Glomerular endothelial cell (primary cell): Measurements from ENCODE around the gene TMEM81. TPM values are rescaled to one million over a fixed set of nuclear protein-coding genes. Genes with fewer than 3 reads are reported as not detected.
A peak's percentile ranks its signal among the peaks of the same experiment; 100 is the strongest.

Experiments
- DNase-seq: peaks from one replicate; pipeline ENCODE4 v3.0.0-alpha.2; 2011; ENCODE audit warnings: low read depth, low spot score; ENCODE audit errors: extremely low read depth
- total RNA-seq: library from RNA; depleted of rRNA; stranded (reverse); fragments of >200 nt; gene quantifications from 2 replicates; pipeline ENCODE4 v1.2.3, GENCODE V29; 2015

Gene TMEM81
- total RNA-seq, 1 donor from 2014 or later = 2.3 TPM

DNA sequence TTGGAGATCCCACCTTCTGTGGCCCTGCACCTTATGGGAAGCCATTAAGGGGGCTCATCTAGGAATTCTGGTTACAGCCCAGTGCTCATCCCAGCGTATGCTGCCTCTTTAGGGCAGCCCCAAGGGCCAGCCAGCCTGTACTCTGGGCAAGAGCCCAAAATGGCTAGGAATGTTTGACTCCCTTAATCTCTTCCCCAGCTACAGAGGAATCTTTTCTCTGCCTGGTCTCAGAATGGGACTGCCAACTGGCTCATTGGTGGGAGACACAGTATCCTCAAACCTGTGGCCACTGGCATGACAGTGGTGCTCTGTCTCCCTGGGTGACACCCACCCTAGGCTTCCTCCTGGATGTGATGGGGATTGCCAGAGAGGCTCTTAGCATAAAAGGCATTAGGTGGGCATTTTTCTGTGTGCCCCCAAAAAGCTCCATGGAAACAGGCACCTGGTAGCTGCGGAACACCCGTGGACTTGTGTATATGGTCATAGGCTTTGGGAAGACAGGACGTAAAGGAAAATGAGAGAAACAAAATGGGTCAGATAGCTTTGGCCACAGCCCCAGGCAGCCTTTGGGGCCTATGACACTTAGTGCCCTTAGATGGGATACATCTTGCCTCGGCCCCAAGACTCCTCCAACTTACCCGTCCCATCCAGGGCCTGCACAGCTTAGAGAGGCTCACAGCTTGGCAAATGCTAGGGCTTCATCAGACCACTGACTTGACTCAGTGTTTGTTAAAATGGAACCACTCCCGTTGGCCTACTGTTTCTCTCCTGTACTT, 6.9 kb downstream of the TMEM81 start:
- DNase-seq = no peak

DNA sequence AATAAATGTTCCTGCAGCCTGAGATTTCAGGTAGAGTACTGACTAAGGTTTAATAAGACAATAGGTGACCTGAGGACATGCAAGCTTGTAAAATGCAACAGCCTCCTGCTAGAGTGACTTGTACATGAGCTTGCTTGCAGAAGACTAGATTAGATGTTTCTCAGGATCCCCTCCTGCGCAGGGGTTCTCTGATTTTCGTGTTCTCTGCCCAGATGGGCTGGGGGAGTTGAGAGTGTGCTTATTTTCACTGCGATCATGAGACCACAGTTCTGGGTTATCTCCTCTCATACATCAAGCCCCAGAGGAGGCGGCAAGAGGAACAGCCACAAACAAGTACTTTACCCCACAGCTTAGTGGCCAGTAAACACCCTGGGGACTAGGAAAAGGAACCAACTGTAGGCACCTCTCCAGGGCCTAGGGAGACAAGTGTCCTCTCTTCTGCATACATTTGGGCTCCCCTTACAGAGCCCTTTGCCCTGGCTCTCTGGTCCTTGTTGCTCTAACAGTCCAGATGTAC, 8.0 kb downstream of the TMEM81 start:
- no peak for DNase-seq

DNA sequence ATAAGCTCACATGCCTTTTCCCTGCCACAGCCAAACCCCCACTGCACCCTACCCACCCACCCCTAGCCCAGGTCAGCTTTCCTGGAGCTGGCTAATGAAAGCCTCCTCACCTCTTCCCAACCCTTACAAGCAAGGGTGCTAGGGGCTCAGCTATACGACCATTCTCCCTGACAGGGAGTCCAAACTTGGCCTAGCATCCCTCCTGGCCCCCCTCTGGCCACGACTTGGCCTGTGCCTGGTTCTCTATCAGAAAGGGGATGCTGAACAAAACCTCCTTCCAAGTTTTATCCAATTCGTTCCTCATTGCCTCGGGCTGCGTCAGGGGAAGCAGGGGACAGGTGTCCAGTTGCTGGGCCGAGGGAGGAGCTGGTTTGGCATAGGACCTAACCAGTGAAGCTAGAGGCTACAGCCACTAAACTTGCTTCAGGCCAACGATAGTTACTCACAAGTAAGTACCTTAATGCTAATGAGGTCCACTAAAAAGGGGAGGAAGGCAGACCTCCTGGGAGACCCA, 8.6 kb downstream of the TMEM81 start:
- no peak for DNase-seq

DNA sequence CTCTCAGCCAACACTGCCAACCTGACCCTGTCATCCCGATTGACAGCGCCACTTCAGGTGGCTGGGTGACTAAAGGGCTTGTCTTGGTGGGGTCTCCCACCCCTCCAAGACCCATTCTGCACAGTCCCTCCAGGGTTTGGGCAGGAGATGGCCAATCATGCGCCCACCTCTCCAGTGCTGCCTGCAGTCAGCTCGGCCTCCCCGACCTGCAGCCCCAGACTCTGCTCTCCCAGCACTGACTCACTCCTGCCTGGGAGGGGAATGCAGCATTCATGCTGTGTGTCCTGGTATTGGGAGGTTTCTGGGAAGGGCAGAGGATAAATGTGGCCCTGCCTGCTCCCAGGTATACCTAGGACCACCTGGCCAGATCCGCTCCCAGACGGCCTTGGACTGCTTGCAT, 9.7 kb downstream of the TMEM81 start:
- DNase-seq = no peak

DNA sequence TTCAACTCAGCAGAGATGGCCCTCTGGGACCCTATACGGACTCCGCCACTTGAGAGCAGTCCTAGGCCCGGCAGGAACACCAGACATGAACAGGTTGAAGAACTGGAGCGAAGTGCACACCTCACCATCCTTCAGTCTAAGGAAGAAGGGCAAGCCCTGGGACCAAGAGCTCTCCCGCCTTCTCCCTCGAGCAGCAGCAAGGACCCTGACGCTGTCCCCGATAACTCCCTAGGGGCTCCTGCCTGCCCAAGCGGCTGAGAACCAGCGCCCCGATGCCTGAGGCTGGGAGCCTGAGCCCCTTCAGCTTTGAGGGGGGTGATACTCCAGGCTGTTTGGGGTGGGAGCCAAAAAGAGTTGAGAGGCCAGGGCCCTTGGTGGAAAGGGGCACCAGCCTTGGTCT, 10.2 kb downstream of the TMEM81 start:
- DNase-seq = no peak

DNA sequence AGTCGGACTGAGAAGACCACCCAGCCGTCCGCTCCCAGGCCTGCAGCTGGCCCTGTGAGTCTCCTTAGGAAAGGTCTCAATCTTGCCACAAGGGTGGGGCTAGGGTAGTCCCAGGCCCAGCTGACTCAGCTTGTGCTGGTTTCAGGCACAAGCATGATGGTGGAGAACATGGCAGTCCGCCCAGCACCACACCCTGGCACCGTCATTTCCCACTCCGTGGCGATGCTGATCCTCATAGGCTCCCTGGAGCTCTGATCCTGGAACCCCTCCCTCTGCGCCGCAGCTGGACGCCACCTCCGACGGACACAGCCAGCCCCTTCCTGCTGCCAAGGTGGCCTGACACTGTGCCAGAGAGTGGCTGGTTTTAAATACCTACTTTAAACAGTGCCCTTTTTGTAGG, 10.7 kb downstream of the TMEM81 start:
- DNase-seq = no peak

DNA sequence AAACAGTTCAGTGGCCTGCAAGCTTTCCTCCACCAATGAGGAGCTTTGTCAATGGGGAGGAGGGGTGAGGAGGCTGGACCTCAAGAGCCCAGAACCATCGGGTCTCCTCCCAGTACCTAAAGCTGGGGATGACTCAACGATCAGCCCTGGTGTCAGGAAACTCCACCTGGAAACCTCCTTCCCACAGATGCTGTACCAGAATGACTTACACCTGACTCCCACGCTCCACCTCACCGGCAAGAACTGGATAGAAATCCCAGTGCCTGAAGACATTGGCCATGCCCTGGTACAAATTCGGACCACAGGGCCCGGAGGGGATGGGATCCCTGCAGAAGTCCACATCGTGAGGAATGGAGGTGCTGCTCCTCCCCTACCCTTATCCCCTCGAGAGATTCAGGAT, 11.4 kb downstream of the TMEM81 start:
- no peak for DNase-seq

DNA sequence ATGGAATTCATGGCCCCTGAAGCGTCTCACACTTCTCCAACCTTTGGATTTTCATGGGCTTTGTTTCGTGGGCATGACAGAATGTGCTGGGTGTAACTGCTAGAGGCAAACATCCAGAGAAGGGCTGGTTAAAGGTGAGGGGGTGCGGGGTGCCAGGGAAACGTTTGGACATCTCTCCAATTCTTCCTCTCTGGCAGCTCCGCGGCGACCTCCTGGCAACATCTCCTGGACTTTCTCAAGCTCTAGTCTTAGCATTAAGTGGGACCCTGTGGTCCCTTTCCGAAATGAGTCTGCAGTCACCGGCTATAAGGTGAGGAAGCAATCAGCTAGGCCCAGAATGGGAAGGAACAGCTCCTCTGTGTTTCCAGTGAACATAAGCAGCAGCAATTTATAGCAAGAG, 12.0 kb downstream of the TMEM81 start:
- DNase-seq = no peak

DNA sequence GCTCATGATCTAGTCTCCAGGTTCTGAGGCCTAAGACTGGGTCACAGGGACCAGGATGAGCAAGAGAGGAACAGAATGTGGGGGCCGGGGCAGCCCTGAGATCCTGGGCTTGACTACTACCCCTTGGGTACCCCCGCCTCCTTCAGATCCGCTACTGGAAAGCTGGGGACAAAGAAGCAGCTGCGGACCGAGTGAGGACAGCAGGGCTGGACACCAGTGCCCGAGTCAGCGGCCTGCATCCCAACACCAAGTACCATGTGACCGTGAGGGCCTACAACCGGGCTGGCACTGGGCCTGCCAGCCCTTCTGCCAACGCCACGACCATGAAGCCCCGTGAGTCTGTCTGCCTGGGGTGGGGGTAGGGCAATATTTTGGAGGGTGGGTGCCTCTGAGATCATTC, 12.5 kb downstream of the TMEM81 start:
- DNase-seq = no peak

DNA sequence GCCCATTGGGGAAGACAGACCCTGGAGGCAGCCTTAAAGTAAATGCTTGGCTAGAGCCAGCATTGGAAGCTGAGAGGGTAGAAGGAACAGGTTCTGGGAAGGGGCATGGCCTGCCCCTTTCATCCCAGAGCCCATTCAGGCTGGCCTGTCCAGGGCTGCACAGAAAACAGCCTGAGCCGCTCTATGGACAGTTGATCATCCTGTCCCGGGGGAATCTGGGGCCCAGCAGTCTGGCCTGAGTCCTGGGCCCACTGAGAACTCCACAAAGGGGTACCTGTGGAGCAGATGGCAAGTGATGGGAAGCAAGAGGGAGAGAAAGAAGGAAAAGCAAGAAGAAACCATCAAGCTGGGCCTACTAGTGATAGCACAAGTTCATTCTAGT, 13.2 kb downstream of the TMEM81 start:
- DNase-seq = no peak

DNA sequence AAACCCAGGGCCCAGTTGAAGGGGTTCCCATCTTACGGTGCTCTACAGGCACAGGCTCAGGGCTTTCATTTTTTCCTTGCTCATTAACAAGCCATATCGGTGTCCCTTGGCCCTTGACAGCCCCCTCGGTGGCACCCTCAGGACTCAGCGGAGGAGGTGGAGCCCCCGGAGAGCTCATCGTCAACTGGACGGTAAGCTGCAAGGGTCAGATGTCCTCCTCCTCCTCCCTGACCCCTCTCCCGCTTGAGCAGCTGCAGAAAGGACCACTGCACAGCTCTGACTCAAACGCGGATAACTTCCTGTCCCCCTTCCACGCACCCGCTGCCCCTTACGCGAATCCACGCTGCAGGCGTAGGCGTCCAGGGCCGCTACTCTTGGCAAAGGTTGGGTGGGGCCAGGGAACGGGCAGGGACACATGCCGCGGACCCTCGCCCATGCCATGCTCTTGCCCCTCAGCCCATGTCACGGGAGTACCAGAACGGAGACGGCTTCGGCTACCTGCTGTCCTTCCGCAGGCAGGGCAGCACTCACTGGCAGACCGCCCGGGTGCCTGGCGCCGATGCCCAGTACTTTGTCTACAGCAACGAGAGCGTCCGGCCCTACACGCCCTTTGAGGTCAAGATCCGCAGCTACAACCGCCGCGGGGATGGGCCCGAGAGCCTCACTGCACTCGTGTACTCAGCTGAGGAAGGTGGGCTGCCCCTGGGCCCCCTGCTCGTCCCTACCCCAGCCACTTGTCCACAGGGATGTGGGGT, 14.7 kb downstream of the TMEM81 start:
- no peak for DNase-seq

DNA sequence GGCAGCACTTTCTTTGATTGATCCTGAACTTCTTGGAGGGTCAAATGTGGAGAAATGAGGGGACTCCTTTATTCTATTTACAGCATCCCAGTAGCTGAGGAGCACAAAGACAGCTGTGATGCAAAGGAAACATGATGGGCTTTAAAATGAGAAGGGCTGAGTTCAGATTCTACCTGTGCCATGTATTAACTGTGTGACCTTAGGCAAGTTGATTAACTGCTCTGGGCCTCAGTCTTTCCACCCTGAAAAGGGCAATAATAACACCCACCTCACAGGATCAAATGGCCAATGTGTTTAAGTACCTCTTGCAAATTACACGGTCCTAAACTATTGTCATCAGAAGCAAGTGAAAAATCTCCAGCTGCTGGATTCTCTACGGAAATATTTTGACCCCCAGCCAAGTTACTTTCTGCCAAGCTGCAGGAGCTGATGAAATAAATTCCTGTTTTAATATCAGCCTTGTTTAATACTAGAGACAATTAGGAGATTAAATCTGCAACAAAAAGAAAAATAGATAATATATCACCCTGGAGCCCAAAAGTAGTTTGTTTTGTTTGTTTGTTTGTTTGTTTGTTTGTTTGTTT, 15.7 kb downstream of the TMEM81 start:
- no peak for DNase-seq

DNA sequence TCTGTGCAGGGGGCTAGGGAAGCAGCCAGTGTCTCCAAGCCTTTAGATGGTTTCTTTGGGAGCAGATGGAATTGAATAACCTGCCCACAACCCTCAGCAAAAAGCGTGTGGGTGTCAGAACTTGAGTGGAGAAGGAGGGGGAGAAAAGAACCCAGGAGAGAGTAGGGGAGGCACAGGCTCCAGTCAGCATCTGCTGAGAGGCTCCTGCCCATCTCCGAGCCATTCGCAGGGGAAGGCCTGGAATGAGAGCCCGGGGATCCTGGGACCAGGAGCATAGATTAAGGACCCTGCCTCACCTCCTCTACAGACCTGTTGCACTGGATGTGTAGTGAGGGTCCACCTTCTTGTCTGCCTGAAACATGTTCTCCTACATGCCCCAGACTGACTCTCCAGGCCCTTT, 16.3 kb downstream of the TMEM81 start:
- no peak for DNase-seq

DNA sequence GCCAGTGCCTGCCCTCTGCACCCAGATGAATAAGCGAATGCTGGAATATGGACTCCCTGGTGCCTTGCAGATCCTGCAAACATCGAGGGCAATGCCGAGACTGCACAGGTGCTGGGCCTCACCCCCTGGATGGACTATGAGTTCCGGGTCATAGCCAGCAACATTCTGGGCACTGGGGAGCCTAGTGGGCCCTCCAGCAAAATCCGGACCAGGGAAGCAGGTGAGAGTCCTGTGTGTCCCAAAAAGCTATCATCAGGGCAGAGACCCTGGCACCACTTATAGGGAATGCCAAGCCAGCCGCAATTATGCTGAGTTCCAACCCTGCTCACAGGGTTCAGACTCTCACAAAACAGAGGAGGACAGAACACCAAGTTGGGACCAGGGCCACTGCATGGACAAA, 17.2 kb downstream of the TMEM81 start:
- DNase-seq = no peak

DNA sequence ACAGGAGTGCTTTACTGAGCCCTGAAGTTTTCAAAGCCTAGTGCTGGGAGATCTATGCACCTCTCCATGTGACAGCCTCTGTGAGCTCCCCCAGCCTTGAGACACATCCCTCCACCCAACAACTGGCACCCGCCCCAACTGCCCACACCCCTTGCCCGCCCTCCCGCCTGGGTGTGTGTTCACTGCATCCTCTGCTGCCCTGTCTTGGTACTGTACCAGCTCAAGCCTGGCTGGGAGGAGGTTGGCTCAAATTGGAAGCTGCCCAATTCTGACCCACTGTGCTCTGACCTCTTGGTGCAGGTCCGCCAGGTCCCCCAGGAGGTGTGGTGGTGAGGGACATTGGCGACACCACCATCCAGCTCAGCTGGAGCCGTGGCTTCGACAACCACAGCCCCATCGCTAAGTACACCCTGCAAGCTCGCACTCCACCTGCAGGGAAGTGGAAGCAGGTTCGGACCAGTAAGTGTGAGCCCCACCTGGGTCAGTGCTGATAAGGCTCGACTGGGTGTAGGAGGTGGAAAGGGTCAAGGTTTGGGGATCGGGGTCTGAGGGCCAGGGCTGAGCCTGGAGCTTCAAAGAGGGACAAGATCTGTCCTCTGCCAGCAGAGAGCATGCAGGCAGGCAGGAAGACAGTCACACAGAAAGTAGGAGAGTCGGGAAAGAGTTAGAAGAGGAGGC, 18.0 kb downstream of the TMEM81 start:
- no peak for DNase-seq

DNA sequence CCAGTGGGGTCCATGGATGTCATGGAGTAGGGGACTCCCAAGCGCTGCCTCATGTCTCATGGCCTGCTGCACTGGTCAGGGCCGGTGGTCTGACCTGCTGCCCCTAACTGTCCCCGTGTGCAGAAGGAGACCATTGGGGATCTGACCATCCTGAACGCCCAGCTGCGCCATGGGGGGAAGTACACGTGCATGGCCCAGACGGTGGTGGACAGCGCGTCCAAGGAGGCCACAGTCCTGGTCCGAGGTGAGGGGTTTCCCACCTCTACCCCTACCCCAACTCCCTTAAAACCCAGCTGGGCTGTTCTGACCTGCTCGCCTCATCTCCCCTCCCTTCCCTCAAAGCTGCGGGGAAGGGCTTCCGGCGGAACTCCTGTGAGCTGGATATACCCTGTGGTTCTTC, 18.6 kb downstream of the TMEM81 start:
- DNase-seq = no peak

DNA sequence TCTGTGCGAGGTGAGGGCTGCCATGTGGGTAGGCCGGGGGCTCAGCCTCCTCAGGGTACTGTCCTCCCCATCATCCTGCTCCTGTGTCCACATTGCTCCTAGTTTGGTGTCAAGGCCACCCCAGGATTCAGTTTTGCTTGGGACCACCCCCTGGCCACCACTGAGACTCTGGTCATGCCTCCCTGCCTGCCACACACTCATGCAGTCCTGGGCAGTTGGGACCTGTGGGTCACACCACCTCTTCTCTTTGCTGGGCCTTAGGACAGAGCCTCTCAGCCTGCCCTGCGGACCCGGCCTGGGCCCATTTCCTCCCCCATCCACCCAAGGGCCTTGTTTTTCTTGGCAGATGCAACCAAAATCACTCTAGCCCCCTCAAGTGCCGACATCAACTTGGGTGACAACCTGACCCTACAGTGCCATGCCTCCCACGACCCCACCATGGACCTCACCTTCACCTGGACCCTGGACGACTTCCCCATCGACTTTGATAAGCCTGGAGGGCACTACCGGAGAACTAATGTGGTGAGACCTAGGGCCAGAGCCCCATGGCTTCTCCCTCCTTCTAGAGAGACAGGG, 19.4 kb downstream of the TMEM81 start:
- no peak for DNase-seq

DNA sequence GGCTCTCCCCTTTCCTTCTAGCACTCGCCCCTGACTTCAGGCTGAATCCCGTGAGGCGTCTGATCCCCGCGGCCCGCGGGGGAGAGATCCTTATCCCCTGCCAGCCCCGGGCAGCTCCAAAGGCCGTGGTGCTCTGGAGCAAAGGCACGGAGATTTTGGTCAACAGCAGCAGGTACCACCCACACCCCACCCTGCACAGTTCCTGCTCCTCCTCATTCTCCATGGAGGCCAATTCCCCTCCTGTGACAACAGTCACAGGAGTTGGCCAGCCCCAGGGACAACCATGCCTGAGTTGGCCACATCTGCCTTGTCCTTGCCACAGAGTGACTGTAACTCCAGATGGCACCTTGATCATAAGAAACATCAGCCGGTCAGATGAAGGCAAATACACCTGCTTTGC, 20.0 kb downstream of the TMEM81 start:
- DNase-seq = no peak

DNA sequence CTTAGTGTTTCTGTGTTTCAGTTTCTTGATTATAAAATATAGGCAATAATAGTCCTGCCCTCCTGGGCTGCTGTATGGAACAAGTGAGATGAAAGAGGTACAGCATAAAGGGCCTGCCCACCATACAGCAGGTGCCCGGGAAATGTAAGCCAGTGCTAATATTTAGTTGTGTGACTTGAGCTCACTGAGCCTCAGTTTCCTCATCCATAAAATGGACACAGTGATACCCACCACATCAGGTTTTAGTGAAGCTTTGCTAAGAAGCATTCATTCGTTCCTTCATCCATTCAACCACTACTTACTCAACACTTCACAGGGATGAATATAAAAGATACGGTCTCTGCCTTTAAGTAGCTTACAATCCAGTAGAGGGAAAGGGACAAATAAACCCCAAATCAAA, 21.4 kb downstream of the TMEM81 start:
- no peak for DNase-seq

DNA sequence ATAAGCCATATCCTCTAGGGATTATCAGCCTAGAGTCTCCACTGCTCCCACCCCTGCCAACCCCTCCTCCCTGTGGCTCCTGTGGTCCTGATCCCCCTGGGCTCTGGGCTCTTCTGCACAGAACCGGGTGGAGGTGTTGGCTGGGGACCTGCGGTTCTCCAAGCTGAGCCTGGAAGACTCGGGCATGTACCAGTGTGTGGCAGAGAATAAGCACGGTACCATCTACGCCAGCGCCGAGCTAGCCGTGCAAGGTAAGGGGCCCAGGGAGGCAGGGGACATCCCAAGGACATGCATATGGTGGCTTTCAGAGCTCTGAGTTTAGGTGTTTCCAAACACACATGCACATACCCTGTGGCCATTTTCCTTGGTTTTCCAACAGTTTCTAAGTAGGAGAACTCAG, 21.9 kb downstream of the TMEM81 start:
- no peak for DNase-seq

DNA sequence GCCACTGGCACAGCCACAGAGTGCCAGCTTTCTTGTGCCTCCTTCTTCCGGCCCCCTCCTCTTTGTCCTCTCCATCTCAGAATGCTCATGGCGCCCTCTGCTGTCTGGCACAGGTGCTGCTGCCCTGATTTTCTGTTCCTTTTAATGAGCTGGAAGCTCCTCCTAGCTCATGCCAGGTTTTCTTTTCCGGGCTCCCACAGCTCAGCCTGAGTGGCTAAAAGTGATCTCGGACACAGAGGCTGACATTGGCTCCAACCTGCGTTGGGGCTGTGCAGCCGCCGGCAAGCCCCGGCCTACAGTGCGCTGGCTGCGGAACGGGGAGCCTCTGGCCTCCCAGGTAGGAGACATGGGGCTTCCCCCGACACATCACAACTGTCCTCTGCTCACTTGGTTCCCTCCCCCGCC, 22.6 kb downstream of the TMEM81 start:
- peak; percentile 20 for DNase-seq
